GM12872 (cell line): ENCODE results near the gene LDLRAD2.

Source experiments
- TF ChIP-seq, protein P1 (sequence below): IDR thresholded peaks from 3 replicates; pipeline ENCODE4 v1.5.1; 2011; ENCODE audit warnings: low read depth, mild to moderate bottlenecking, low read length, moderate library complexity; ENCODE audit not compliant: insufficient read depth

The LDLRAD2 gene

GRCh38 chr1:21860971-21861370 lies 48.9 kb downstream of the LDLRAD2 start:
- TF ChIP-seq, protein P1, sequence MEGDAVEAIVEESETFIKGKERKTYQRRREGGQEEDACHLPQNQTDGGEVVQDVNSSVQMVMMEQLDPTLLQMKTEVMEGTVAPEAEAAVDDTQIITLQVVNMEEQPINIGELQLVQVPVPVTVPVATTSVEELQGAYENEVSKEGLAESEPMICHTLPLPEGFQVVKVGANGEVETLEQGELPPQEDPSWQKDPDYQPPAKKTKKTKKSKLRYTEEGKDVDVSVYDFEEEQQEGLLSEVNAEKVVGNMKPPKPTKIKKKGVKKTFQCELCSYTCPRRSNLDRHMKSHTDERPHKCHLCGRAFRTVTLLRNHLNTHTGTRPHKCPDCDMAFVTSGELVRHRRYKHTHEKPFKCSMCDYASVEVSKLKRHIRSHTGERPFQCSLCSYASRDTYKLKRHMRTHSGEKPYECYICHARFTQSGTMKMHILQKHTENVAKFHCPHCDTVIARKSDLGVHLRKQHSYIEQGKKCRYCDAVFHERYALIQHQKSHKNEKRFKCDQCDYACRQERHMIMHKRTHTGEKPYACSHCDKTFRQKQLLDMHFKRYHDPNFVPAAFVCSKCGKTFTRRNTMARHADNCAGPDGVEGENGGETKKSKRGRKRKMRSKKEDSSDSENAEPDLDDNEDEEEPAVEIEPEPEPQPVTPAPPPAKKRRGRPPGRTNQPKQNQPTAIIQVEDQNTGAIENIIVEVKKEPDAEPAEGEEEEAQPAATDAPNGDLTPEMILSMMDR, result no peak

DNA sequence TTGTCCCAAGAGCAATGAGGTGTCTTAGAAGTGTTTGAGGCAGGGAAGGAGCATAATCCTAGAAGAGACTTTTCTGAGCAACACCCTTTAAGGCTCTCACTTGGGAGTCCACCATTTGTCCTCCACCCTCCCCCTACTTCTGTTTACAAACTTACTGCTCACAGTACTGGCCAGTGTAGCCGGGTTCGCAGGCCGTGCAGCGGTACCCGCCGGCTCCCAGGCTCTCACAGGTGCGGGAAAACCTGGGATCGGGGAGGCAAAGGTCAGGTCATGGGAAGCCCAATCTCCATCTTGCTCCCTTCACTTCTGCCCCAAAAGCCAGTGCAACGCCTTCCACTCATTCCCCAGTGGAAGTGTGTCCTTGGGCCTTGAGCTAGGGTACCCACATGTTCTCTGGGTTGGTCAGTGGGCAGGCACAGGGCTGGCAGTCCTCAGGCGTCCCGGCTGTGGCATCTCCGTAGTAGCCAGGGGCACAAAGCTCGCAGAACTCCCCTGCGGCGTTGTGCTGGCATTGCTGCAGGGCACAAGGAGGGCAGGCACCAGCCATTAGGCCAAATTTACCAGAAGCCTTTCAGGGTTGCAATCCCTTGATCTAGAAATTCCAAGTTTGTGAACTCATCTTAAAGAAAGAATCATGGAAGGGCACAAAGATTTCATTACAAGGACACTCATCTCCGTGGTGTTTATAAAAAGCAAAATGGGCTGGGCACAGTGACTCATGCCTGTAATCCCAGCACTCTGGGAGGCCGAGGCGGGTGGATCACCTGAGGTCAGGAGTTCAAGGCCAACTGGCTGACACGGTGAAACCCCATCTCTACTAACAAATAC lies 49.8 kb downstream of the LDLRAD2 start:
- TF ChIP-seq, protein P1, result no peak

DNA sequence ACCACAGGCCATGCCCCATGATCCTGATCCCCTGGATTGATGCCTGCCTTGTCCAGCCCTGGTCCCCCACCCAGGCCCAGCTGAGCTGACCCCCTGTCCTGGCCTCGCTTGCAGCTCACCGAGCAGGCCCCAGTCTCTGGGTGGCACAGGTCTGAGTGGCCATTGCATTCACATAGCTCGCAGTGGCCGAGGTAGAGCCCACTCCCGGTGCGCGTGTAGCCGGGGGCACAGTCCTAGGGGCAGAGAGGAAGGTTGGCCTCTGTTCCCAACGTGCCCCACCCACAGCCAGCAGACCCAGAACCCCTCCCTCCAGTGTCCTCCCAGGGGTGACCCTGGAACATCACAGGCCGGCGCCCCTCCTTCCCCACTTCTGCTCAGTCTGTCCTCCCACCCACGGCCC lies 51.9 kb downstream of the LDLRAD2 start:
- TF ChIP-seq, protein P1, result no peak

DNA sequence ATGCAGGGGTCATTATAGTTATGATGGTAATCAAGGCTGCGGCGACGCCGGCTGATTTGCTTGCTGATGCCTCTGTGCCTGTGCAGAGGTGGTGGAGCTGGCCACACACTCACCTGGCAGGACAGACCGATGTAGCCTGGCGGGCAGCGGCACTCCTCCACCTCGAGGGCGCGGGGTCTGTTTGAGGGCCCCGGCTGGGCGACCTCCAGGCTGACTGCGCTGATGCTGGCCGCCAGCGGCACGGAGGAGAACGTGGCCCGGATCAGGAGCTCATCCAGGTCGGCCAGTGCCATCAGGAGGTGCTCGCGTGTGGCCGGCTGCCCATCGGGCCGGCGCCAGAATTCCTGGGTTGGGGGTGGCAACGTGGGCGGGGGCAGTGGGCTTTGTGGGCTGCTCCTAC lies 52.7 kb downstream of the LDLRAD2 start:
- TF ChIP-seq, protein P1, result no peak

DNA sequence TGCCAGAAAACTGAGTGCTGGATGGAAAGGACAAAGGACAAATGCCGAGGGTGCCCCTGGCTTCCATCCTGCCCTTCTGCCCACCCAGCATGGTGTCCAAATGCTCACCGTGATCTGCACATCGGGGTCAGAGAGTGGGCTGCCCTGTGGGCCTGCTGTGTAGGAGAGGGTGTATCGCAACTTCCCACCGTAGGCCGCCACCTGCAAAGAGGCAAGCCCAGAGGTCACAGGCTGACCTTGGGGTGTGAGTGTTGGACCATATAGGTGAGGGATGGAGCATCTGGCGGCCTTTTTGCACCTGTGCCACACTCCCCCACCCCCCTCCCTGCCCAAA lies 53.5 kb downstream of the LDLRAD2 start:
- TF ChIP-seq, protein P1, result no peak

DNA sequence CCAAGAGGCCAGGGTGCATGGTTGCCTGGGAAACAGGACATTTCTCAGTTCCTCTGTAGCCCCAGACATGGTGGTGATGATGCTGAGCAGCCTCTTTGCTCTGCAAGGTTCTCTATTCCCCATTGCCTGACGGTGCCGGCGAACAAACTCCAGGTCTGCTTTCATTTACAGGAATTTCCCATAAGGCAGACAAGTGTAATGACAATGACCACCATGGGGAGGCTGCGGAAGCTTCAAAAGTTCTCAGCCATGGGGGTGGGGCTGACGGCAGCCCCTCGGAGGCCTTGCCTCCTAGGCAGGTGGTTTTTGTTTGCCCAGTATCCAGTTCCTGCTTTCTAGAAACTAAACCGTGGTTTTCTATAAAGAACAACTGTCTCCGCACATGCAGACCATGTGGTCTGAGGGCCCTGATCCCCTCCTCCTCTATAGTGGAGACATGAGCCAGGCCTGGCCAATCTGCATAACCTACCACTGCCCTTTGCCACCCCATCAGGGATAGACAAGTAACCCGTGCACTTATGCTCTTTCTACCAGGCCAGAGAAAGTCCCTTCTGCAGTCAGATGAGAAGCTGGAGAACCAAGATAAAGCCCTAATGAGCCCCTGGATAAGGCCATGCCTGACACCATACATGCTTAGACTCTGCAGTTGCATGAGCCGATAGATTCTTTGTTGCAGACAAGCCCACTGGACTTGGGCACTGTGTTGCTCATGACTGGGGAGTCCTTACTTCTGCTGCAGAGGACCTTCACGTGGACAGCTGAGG lies 54.1 kb downstream of the LDLRAD2 start:
- TF ChIP-seq, protein P1, result 0 out of 3 replicates have a peak, but pooled peaks have one; percentile 8

GRCh38 chr1:21866707-21867043 lies 54.6 kb downstream of the LDLRAD2 start:
- TF ChIP-seq, protein P1, result no peak
